ENCODE measurements around the gene NUDT5.

GRCh38 chr10:12235116-12235694 lies 39.5 kb upstream of the NUDT5 start:
- TF ChIP-seq CTCF (conservative IDR thresholded peaks at IDR 0.05; ENCODE audit: low read length) (no peak), EZH2phosphoT487 (IDR thresholded peaks at IDR 0.05; ENCODE audit: borderline replicate concordance) (no peak)
